Activated CD4-positive, alpha-beta T cell treated with anti-CD3 and anti-CD28 coated beads for 48 hours (primary cell): ENCODE data around the gene PDHA1.

Experiments used
- DNase-seq: peaks from one replicate; pipeline ENCODE4 v3.0.0-alpha.2; 2020

PDHA1 gene

DNA sequence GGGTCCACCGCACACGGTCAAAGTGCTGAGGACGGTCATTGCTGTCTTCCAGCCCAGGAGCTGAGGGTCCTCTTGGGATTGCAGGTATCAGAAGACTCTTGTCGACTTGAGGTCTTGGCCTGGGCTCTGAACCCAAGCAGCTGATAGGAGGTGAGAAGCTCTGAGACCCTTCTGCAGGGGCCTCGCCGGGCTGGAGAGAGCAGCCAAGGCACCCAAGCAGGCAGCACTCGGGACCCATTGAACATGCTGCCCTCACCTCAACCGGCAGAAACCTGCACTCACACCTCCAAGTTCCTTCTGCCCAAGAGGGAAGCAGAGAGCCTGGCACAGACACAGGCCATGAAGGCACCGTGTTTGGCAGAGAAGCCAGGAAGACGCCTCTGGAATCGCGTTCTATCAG is 34.1 kb downstream of the PDHA1 start:
- no peak for DNase-seq

DNA sequence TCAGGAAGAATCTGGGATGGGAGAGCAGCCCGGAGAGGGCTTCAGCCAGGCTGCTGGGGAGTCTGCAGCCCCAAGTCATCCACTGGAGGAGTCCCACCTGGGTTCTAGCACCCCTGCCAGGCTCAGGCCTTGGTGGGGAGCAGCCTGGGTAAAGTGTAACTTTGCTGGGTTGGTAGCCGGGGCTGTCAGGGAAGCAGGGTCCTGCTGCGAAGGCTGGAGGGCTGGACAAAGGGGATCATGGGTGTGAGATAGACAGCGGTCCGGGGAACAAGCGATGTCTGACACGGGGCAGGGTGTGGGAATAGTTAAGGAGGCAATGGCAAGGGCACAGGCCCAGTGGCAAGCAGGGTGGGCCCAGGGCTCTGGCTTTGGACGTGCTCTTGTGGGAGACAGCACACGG is 37.6 kb downstream of the PDHA1 start:
- DNase-seq, result no peak

DNA sequence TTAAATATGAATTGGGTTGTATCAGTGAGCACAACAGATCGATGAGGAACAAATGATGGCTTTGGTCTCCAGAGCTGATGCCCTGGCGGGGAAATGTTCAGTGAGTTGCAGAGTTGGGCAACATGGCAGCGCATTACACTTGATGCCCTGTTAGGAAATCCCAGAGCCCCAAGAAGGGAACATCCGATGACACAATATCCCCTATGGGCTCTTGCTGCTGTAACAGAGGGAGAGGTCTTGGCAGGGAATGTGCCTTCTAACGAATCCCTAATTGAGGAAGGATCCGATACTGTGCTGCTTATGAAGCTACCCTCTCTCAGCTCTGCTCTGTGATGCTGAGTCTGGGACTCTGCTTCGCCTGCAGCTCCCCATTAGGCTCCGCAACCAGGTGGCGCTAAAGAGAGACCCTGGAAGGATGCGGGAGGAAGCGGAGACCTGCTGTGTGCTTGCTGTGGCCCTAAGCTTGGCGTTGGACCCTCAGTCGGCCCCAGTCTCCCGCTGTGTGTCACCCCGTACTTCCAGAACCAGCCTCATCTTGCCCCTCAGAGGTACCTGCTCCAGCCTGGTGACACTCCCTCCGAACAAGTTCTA is 38.9 kb downstream of the PDHA1 start:
- peak; percentile 71 for DNase-seq

DNA sequence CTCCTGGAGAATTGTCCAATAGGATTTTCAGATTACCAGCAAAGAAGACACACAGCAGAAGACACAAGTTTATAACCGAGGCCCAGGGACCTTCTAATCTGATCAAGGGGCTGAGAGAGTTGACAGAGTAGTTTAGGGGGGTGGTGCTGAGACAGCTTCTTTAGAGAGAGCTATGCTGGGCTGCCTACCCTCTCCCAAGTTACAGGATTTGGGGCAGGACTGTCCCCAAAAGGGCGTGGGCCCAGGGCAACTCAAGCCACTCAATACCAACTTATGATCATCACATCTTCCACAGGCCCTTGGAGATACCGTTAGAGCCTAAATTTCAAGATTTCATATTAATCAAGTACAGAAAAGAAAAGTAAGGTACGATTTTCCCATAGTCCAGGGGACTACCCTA is 43.0 kb downstream of the PDHA1 start:
- no peak for DNase-seq

DNA sequence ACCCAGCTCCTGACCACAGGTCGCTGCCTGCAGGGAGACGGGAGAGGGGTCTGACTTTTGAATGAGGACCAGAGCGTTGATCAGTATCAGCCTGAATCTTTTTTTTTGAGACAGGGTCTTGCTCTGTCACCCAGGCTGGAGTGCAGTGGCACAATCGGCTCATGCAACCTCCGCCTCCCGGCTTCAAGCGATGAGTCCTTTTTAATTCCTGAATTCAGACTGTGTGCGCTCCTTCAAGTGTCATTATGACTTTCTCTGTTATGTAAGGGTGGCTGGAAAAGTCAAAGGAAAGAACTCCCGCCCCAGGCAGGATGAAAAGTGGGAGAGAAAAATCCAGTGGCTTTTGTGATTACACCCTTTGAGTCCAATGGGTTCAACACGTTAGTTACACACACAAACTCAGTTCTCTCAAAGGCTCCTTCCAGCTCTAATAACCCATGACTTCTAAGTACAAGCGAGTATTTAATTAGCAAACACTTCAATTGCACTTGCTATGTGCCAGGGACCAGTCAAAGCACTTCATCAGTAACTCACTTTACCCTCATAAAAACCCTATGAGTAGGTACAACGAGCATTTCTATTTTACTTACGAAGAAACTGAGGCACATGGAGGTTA is 44.4 kb downstream of the PDHA1 start:
- no peak for DNase-seq

DNA sequence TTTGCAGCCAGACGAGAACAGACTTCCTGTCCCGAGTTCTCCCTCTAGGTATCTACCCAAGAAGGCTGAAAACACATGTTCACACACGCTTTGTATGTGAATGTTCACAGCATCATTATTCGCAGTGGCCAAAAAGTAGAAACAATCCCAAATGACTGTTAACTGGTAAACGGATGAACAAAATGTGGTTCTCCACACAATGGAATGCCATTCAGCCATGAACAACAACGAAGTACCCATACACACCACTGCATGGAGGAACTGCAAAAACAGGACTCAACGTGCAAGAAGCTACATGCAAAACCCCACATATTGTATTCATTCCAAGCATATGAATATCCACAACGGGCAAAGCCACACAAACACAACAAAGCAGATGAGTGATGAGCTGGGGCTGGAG is 45.0 kb downstream of the PDHA1 start:
- no peak for DNase-seq

DNA sequence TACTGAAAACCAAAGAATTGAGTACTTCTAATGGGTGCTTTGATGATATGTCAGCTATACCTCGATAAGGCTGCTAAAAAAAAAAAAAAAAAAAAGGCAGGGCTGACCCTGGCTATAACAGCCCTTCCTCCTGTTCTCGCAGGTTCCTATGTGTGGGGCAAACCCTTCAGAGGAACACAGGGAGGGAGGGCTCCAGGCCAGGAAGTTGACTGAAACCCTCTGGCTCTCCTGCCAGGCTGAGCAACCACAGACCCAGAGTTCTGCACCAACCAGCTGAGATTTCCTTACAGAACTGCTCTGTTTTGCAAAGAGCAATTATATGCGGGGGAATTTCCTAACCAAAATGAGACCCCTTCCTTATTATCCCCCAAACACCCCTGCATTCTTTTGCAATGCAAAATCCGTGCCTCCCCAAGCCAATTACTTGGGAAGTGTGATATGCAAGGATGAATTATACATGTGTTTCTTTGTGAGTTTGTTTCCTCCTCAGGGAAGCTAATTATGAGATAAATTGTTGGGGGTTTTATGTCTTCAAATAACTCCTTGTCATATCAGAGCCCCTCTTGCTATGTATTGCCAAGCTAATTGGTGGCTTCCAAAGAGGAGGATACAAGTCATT is 45.6 kb downstream of the PDHA1 start:
- no peak for DNase-seq

DNA sequence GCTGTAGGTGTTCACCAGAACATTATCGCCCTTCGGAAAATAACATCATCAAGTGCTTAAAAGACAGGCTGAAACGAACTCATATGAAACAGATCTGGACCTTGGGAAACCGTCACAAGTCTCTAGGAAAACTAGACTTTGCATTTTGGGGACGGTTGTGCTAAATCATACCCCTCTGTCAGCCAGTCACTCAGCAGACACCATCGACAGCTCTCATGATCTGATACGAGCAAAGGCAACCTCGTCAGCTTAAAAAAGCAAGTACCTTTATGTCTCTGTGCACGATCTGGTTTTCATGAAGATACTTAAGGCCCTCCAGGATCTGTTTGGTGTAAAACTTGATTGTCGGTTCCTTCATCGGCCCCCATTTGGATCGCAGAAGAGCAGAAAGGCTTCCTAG is 48.4 kb downstream of the PDHA1 start:
- no peak for DNase-seq

DNA sequence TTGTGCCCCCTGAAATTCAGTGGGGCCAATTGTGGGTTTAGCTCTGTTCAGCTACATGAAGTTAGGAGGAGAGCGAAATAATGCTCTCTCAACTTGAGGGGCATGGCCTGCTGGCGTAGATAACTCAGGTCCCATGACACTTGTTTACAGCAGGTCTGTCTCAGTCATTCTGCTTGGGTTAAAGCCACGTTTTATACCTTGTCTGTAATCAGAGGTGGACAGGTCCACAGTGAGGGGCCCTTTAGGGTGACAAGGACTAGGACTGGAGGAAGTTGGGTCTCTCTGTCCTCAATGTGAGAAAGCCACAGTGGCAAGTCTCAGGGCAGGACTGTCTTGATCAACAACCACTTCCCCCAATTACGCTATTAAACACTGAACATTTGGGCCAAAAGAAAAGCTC is 49.0 kb downstream of the PDHA1 start:
- DNase-seq, result no peak

DNA sequence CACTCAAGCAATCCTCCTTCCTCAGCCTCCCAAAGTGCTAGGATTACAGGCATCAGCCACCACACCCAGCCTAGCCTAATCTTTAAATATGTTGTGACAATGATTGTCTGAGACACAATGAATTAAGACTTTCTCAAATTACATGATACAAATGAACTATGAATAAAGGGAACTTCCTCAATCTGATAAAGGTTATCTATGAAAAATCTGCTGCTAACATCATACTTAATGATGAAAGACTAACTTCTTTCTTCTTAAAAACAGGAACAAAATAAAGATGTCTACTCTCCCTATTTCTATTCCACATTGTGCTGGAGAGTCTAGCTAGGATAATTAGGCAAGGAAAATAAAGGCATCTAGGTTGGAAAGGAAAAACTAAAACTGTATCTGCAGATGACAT is 60.0 kb downstream of the PDHA1 start:
- DNase-seq, result no peak

DNA sequence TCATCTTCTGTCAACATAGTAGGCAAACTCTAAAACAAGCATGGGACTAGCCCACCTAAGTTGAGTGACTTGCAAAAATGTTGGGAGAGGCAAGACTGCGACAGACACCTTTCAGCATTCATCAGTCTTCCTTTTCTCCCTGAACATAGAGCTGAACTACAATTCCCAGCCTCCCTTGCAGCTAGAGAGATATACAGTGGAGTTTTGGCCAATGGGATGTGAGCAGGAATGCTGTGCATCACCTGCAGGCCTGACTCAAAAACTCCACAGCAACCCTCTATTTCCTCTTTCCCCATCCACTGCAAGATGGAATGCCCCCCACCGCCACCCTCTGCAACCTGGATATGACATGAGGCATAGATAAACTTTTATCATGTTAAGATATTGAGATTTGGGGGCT is 66.5 kb downstream of the PDHA1 start:
- no peak for DNase-seq
